ENCODE data around the gene TTC39C. TPM values are rescaled to one million over a fixed set of nuclear protein-coding genes. Genes with fewer than 3 reads are reported as not detected.

The TTC39C gene
- total RNA-seq, 2 experiments from 2014 or later, result 84.0 to 95.1 TPM

- H3K4me3 Mint-ChIP-seq, result peak overlapping the region; percentile 11
- POLR2A ChIA-PET, result interaction anchor here (1.5 kb wide), 1 partner anchor 15 kb away, joined by 4 read pairs; no protein-coding TSS in a partner anchor
These were observed 36.7 kb upstream of the TTC39C start for GRCh38 chr18:23977719-23978483.

GRCh38 chr18:23981369-23981980 lies 33.1 kb upstream of the TTC39C start:
- H3K9me3 Mint-ChIP-seq, result peaks cover 9% of the 10 kb centered on the region
- peaks cover 9% of the 10 kb centered on the region for H3K36me3 Mint-ChIP-seq
- ATAC-seq (ENCODE audit: low read depth) (no peak), DNase-seq (no peak)
- peaks cover 24% of the 10 kb centered on the region for H3K4me1 Mint-ChIP-seq
- H3K4me3 Mint-ChIP-seq, result no peak overlapping the region
- H3K27ac Mint-ChIP-seq, result no peak overlapping the region
- POLR2A ChIA-PET, result interaction anchor here (2.1 kb wide), 1 partner anchor 11 kb away, joined by 7 read pairs; no protein-coding TSS in a partner anchor
- H3K27me3 Mint-ChIP-seq, result no peaks in the 10 kb centered on the region

More at GRCh38 chr18:23977719-23978483, 36.7 kb upstream of the TTC39C start:
- H3K9me3 Mint-ChIP-seq, result peaks cover 17% of the 10 kb centered on the region
- ATAC-seq (ENCODE audit: low read depth) (peak; percentile 86), DNase-seq (no peak)
- H3K4me1 Mint-ChIP-seq, result peaks cover 24% of the 10 kb centered on the region
- H3K36me3 Mint-ChIP-seq, result peaks cover 13% of the 10 kb centered on the region
- peaks cover 2% of the 10 kb centered on the region for H3K27me3 Mint-ChIP-seq
- peak overlapping the region; percentile 77 for H3K27ac Mint-ChIP-seq

GRCh38 chr18:23982155-23983079 lies 32.1 kb upstream of the TTC39C start:
- POLR2A ChIA-PET, result interaction anchor here (0.5 kb wide), 1 partner anchor 22 kb away, joined by 3 read pairs; no protein-coding TSS in a partner anchor
- Mint-ChIP-seq H3K27ac (no peak overlapping the region), H3K27me3 (no peaks in the 10 kb centered on the region), H3K4me1 (peaks cover 27% of the 10 kb centered on the region), H3K36me3 (peaks cover 4% of the 10 kb centered on the region), H3K9me3 (peaks cover 6% of the 10 kb centered on the region), H3K4me3 (no peak overlapping the region)
- DNase-seq, result no peak
- no peak for ATAC-seq (ENCODE audit: low read depth)

GRCh38 chr18:23983112-23983511 lies 31.4 kb upstream of the TTC39C start:
- peaks cover 6% of the 10 kb centered on the region for H3K36me3 Mint-ChIP-seq
- no peak for DNase-seq
- H3K4me1 Mint-ChIP-seq, result peaks cover 20% of the 10 kb centered on the region
- POLR2A ChIA-PET, result no interaction called here
- no peak overlapping the region for H3K27ac Mint-ChIP-seq
- no peaks in the 10 kb centered on the region for H3K27me3 Mint-ChIP-seq
- ATAC-seq (ENCODE audit: low read depth), result no peak
- peaks cover 9% of the 10 kb centered on the region for H3K9me3 Mint-ChIP-seq
- H3K4me3 Mint-ChIP-seq, result no peak overlapping the region

- Mint-ChIP-seq H3K4me3 (no peak overlapping the region), H3K4me1 (peaks cover 21% of the 10 kb centered on the region)
- POLR2A ChIA-PET, result no interaction called here
These were observed 27.8 kb upstream of the TTC39C start for GRCh38 chr18:23986600-23987359.

GRCh38 chr18:23990474-23991410 lies 23.8 kb upstream of the TTC39C start:
- POLR2A ChIA-PET, result interaction anchor here (1.3 kb wide), 1 partner anchor 22 kb away, joined by 4 read pairs; no protein-coding TSS in a partner anchor
- Mint-ChIP-seq H3K9me3 (peaks cover 7% of the 10 kb centered on the region), H3K36me3 (peaks cover 13% of the 10 kb centered on the region), H3K27me3 (peaks cover 3% of the 10 kb centered on the region), H3K4me1 (peaks cover 42% of the 10 kb centered on the region), H3K27ac (no peak overlapping the region), H3K4me3 (no peak overlapping the region)
- DNase-seq, result no peak
- ATAC-seq (ENCODE audit: low read depth), result no peak

More at GRCh38 chr18:23986600-23987359, 27.8 kb upstream of the TTC39C start:
- H3K36me3 Mint-ChIP-seq, result peaks cover 13% of the 10 kb centered on the region
- ATAC-seq (ENCODE audit: low read depth), result no peak
- H3K9me3 Mint-ChIP-seq, result peaks cover 9% of the 10 kb centered on the region
- no peak overlapping the region for H3K27ac Mint-ChIP-seq
- peaks cover 3% of the 10 kb centered on the region for H3K27me3 Mint-ChIP-seq
- DNase-seq, result no peak

GRCh38 chr18:23992089-23992940 lies 22.2 kb upstream of the TTC39C start:
- H3K4me1 Mint-ChIP-seq, result peaks cover 38% of the 10 kb centered on the region

GRCh38 chr18:23992941-23993280 lies 21.6 kb upstream of the TTC39C start:
- DNase-seq (no peak), ATAC-seq (ENCODE audit: low read depth) (no peak)
- peak overlapping the region; percentile 83 for H3K27ac Mint-ChIP-seq
- peaks cover 37% of the 10 kb centered on the region for H3K4me1 Mint-ChIP-seq
- peaks cover 9% of the 10 kb centered on the region for H3K36me3 Mint-ChIP-seq
- peak overlapping the region; percentile 56 for H3K4me3 Mint-ChIP-seq
- POLR2A ChIA-PET, result interaction anchor here (1.0 to 1.6 kb wide), 8 partner anchors 11 to 59 kb away, joined by 3 to 7 read pairs (median 4); partner anchors contain the start of gene TTC39C
- peaks cover 2% of the 10 kb centered on the region for H3K9me3 Mint-ChIP-seq
- H3K27me3 Mint-ChIP-seq, result peaks cover 3% of the 10 kb centered on the region

More at GRCh38 chr18:23992089-23992940, 22.2 kb upstream of the TTC39C start:
- DNase-seq, result peak; percentile 59
- Mint-ChIP-seq H3K27ac (peak overlapping the region; percentile 83), H3K27me3 (peaks cover 3% of the 10 kb centered on the region), H3K4me3 (peak overlapping the region; percentile 56), H3K9me3 (peaks cover 5% of the 10 kb centered on the region), H3K36me3 (peaks cover 9% of the 10 kb centered on the region)
- POLR2A ChIA-PET, result interaction anchor here (1.0 to 1.6 kb wide), 8 partner anchors 11 to 58 kb away, joined by 3 to 7 read pairs (median 4); partner anchors contain the start of gene TTC39C
- ATAC-seq (ENCODE audit: low read depth), result peak; percentile 96

GRCh38 chr18:23994361-23994902 lies 20.1 kb upstream of the TTC39C start:
- ATAC-seq (ENCODE audit: low read depth) (no peak), DNase-seq (no peak)
- no peaks in the 10 kb centered on the region for H3K36me3 Mint-ChIP-seq
- no peak overlapping the region for H3K27ac Mint-ChIP-seq
- H3K4me1 Mint-ChIP-seq, result peaks cover 36% of the 10 kb centered on the region
- no peaks in the 10 kb centered on the region for H3K27me3 Mint-ChIP-seq
- H3K9me3 Mint-ChIP-seq, result no peaks in the 10 kb centered on the region
- H3K4me3 Mint-ChIP-seq, result no peak overlapping the region
- POLR2A ChIA-PET, result no interaction called here

- no peak overlapping the region for H3K27ac Mint-ChIP-seq
These were observed 19.4 kb upstream of the TTC39C start for GRCh38 chr18:23995180-23995579.

GRCh38 chr18:23998018-23998417 lies 16.5 kb upstream of the TTC39C start:
- Mint-ChIP-seq H3K36me3 (peaks cover 3% of the 10 kb centered on the region), H3K4me1 (peaks cover 37% of the 10 kb centered on the region), H3K4me3 (no peak overlapping the region), H3K27me3 (no peaks in the 10 kb centered on the region), H3K9me3 (peaks cover 2% of the 10 kb centered on the region), H3K27ac (no peak overlapping the region)
- no peak for ATAC-seq (ENCODE audit: low read depth)
- POLR2A ChIA-PET, result no interaction called here
- DNase-seq, result no peak

More at GRCh38 chr18:23995180-23995579, 19.4 kb upstream of the TTC39C start:
- Mint-ChIP-seq H3K4me3 (no peak overlapping the region), H3K9me3 (no peaks in the 10 kb centered on the region), H3K27me3 (no peaks in the 10 kb centered on the region), H3K36me3 (no peaks in the 10 kb centered on the region), H3K4me1 (peaks cover 35% of the 10 kb centered on the region)
- POLR2A ChIA-PET, result no interaction called here
- DNase-seq, result no peak
- no peak for ATAC-seq (ENCODE audit: low read depth)
